Stimulated activated memory B cell treated with anti-CD40 and anti-IgM and Interleukin-4, amounts not matched to agents 10 μg/mL and 1 μg/mL and 100 μg/mL, for 72 hours (primary cell): ENCODE results near the gene FBXO7.

ENCODE experiments used
- ATAC-seq: fragments of 150-1000 bp; cut with Tn5 transposase; 2 replicates; pipeline ENCODE4 v1.10.0; 2021
- H3K27ac Mint-ChIP-seq: one replicate; pipeline ENCODE4 v1.8.0; 2022; ENCODE audit warnings: mild to moderate bottlenecking, mixed read lengths
- H3K27me3 Mint-ChIP-seq: one replicate; pipeline ENCODE4 v1.8.0; 2022; ENCODE audit warnings: mixed read lengths
- H3K36me3 Mint-ChIP-seq: one replicate; pipeline ENCODE4 v1.8.0; 2022; ENCODE audit warnings: mixed read lengths
- H3K4me1 Mint-ChIP-seq: one replicate; pipeline ENCODE4 v1.8.0; 2022; ENCODE audit warnings: mixed read lengths
- H3K4me3 Mint-ChIP-seq: one replicate; pipeline ENCODE4 v1.8.0; 2022; ENCODE audit warnings: mild to moderate bottlenecking, moderate library complexity, mixed read lengths
- H3K9me3 Mint-ChIP-seq: one replicate; pipeline ENCODE4 v1.8.0; 2022; ENCODE audit warnings: mixed read lengths

The FBXO7 gene

GRCh38 chr22:32548039-32548438 lies 73.4 kb downstream of the FBXO7 start:
- Mint-ChIP-seq H3K4me1 (no peaks in the 10 kb centered on the region), H3K9me3 (no peaks in the 10 kb centered on the region), H3K36me3 (no peaks in the 10 kb centered on the region), H3K27ac (no peak overlapping the region), H3K27me3 (peaks cover 20% of the 10 kb centered on the region), H3K4me3 (no peak overlapping the region)
- ATAC-seq: no peak
